Retinal pigment epithelial cell (primary cell): ENCODE measurements around the gene AHI1.

Source experiments
- DNase-seq: peaks from one replicate; pipeline ENCODE4 v3.0.0-alpha.2; 2010; ENCODE audit warnings: low read depth
- H3K4me3 ChIP-seq: 2 replicates; pipeline ENCODE4 v1.5.1; 2011; ENCODE audit warnings: mild to moderate bottlenecking, low read length, control low read depth, moderate library complexity
- TF ChIP-seq, protein P1 (sequence below): conservative IDR thresholded peaks from 2 replicates; pipeline ENCODE4 v1.5.1; 2011; ENCODE audit warnings: low read depth, low read length, control low read depth, inconsistent platforms

Gene AHI1

DNA sequence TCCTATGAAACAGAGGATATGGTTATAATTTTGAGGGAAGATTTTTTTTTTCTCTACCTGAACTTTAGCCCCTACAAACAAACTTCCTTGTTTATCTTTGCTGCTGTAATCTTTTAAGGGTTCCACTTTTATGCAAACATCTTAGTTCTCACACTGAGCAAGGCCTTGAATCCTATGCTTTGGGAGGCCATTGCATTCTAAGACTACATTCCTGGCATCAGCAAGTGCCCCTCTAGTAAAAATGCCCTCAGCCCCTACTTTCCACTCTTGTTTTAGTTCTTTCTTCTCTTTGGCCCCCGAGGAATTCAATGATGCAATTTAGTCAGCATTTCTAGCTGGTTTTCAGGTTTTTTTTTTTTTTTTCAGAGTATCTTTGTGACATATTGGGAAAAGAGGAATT is 8.1 kb upstream of the AHI1 start:
- TF ChIP-seq, protein P1, sequence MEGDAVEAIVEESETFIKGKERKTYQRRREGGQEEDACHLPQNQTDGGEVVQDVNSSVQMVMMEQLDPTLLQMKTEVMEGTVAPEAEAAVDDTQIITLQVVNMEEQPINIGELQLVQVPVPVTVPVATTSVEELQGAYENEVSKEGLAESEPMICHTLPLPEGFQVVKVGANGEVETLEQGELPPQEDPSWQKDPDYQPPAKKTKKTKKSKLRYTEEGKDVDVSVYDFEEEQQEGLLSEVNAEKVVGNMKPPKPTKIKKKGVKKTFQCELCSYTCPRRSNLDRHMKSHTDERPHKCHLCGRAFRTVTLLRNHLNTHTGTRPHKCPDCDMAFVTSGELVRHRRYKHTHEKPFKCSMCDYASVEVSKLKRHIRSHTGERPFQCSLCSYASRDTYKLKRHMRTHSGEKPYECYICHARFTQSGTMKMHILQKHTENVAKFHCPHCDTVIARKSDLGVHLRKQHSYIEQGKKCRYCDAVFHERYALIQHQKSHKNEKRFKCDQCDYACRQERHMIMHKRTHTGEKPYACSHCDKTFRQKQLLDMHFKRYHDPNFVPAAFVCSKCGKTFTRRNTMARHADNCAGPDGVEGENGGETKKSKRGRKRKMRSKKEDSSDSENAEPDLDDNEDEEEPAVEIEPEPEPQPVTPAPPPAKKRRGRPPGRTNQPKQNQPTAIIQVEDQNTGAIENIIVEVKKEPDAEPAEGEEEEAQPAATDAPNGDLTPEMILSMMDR = no peak
- no peak overlapping the region for H3K4me3 ChIP-seq
- no peak for DNase-seq

DNA sequence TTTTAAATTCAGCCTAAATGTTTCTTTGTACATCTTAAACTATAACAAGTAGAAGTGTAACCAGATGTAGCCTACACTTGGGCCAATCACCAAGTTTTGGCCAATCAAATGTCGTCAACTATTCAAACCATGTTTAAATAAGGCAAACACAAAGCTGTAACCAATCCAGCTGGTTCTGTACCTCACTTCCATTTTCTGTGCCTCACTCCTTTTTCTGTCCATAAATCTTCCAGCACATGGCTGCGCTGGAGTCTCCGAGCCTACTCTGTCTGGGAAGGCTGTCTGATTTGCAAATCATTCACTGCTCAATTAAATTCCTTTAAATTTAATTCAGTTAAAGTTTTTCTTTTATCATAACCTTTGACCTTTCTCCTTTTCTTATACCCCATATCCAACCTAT is 7.7 kb upstream of the AHI1 start:
- no peak overlapping the region for H3K4me3 ChIP-seq
- TF ChIP-seq, protein P1 = no peak
- no peak for DNase-seq

DNA sequence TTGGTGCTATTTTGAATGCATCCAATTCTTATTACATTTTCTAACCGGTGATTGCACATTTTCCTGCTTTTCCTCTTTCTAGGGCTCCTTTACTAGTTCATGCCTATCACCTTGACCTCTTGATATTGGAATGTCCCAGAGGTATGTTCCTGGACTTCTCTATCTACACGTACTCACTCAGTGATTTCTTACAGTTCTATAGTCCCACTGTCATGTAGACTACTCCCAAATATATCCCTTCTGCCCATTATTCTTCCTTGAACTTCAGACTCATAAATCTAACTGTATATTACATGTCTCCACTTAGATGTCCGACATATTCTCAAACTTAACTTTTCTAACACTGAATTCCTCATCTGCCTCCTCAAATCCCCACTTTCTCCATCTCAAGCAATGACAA is 7.2 kb upstream of the AHI1 start:
- no peak for DNase-seq
- TF ChIP-seq, protein P1 = no peak
- H3K4me3 ChIP-seq = no peak overlapping the region

DNA sequence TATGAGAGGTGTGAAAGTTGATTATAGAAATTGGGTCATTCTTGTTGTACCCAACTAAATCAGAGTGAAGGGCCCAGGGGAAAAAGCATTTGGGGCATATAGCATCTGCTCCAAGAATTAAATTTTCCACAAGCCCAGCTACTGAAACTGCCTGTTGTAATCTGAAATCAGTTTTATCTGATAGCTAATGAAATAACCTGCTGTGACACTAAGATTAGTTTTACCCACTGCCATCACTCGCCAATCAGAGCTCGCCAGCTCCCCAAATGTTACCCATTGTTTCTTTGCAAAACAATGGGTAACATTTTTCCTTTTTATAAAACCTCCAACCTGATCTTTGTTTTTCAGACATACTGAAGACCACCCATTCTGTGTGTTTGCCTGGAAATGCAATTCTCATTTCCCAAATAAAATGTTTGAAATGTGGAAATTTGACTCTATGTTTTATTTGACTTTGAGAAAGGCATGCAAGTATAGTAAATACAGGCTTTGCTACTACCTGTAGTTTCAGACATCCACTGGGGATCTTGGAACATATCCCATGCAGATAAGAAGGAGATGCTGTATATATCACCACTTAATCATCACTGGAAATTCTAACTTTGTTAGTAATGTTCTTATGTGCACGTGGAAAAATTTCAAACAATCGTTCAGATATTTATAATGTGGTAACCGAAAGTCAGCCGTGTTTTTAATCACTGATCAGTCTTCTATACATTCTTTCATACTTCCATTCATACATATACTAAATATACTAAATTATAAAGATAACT is 6.3 kb upstream of the AHI1 start:
- DNase-seq = no peak
- H3K4me3 ChIP-seq = no peak overlapping the region
- TF ChIP-seq, protein P1 = no peak

DNA sequence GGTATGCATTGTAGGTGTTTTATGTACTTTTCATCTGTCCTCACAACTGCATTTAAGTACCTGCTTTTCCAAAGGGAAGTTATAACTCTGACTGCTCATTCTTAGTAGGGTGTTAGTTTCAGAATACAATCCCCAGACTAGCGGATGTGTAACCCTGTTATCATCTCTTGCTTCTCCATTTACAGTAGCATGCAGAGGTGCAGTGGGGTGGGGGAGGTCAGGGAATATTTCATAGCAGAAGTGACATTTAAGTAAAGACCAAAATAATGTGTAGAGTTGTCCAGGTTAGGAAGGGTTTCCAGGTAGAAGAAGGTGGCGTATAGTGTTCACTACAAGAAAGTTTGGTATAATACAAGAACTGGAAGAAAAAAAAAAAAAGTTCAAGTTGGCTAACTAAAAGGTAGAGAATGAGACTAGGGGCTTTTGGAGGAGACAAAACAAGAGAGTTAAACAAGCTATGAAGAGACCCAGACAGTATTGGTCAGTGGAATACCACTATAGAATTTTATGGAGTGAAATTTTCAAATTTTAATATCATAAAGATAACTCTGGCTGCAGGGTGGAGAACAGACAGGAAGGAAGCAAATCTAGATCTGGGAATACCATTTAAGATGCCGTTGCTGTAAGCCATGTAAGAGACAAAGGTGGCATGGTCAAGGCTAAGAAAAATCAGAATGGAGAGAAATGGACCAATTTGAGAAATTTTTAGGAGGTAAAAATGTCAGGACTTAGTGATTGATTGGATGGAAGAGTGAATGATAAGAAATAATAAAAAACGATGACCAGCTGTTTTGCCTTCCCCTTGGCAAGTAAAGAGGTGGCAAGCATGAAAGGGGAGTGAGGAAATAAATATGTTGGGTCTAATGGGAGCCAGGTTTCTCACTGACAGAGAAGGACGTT is 2.2 kb upstream of the AHI1 start:
- H3K4me3 ChIP-seq = no peak overlapping the region
- no peak for DNase-seq
- TF ChIP-seq, protein P1 = no peak

DNA sequence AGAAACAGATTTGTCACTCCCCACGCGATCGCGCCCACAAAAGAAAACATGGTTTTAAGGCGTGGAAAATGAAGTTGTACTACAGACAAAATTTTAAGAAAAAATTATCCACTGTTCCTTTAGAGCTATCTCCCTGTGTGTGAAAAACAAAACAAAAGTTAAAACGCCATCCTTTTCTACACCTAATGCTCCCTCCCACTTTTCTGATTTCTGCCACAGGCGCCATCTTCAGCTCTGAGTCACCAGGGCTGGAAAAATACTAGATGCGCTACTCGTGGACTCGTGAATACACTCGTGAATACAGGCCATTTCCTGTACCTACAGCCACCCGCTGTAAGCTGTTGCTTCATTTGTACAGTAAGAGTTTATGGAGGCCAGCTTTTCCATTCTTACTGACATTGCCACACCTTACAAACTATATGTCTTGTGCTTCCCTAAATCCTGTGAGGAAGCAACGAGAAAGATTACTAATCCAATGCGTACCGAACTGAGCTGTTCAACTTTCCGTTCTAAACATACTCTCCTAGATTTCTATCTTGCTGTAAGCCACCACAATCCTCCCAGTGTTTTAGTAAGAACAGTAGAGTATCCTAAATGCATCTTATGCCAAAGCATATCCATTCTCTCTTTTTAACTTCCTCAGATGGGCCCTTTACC is 773 bp upstream of the AHI1 start:
- TF ChIP-seq, protein P1 = no peak
- H3K4me3 ChIP-seq = peak overlapping the region; percentile 92
- peak; percentile 84 for DNase-seq
